ENCODE data around the gene CFAP77. TPM values are rescaled to one million over a fixed set of nuclear protein-coding genes. Genes with fewer than 3 reads are reported as not detected.

Gene CFAP77
- total RNA-seq, 1 donor from 2014 or later, result 1.8 TPM

DNA sequence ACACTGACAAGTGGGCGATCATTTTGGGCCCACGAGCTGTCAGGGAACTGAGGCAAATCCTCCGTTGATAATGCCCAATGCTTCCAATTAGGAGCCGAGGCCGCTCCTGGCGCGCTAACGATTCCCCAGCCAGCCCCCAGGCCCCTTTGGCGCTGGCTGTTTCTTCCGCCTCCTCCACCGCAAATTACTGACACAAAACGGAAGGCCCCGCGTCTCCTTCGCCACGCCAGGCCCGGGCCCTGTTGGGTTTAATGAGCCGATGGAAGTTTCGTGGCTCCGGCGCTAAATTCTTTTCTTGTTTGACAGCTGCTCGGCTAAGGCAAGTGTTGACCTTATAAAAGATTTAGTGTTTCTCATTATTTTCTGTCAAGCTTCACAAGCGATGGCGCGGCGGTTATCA is 146.7 kb downstream of the CFAP77 start:
- H3K4me3 Mint-ChIP-seq, result no peak overlapping the region
- H3K79me2 ChIP-seq (ENCODE audit: low read depth), result no peaks in the 10 kb centered on the region
- H3K9ac ChIP-seq, result no peak overlapping the region
- no peak for TF ChIP-seq CTCF (IDR thresholded peaks at IDR 0.05)
- TF ChIP-seq EZH2 (IDR thresholded peaks at IDR 0.05), result no peak
- no peak for TF ChIP-seq EZH2phosphoT487 (IDR thresholded peaks at IDR 0.05)
- H3K36me3 Mint-ChIP-seq, result peaks cover 1% of the 10 kb centered on the region
- peaks cover 50% of the 10 kb centered on the region for H3K4me1 ChIP-seq
- H3K4me2 ChIP-seq, result peak overlapping the region; percentile 73
- H3K27me3 Mint-ChIP-seq (ENCODE audit: insufficient read depth, low read depth), result peaks cover 9% of the 10 kb centered on the region
- peak overlapping the region; percentile 24 for H3K4me3 ChIP-seq
- peak; percentile 74 for DNase-seq (ENCODE audit: low spot score)
- H3K36me3 ChIP-seq, result no peaks in the 10 kb centered on the region
- no peaks in the 10 kb centered on the region for H3K9me3 Mint-ChIP-seq
- peaks cover 38% of the 10 kb centered on the region for H3F3A ChIP-seq (ENCODE audit: low read depth)
- no peaks in the 10 kb centered on the region for H4K20me1 ChIP-seq (ENCODE audit: low read depth)
- no peak overlapping the region for H3K27ac Mint-ChIP-seq
- H3K9me3 ChIP-seq (ENCODE audit: low read depth), result no peaks in the 10 kb centered on the region
- H3K4me1 Mint-ChIP-seq, result peaks cover 49% of the 10 kb centered on the region
- no peaks in the 10 kb centered on the region for H3K27me3 ChIP-seq
- peak overlapping the region; percentile 73 for H3K27ac ChIP-seq
- H2AFZ ChIP-seq (replicated peaks), result no peak overlapping the region

DNA sequence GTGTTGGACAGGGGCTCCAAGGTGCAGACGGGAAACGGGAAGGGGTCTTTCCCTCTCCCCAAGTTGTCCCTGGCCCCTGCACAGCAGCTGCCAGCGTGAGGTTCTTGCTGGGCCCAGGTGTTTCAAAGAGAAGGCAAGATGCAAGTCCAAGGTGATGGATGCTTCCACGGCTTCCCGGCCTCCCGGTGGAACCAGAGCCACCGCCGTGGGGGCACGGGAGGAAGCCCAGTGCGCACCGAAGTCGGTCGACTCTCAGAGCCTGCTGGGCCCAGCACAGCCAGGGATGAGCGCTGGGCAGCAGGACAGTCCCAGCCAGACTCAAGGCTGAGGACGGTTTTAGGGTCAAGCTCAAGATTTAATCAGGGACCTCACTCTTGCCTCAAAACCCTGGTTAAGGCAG is 147.1 kb downstream of the CFAP77 start:
- H3K9ac ChIP-seq, result no peak overlapping the region
- H3K9me3 ChIP-seq (ENCODE audit: low read depth), result no peaks in the 10 kb centered on the region
- no peaks in the 10 kb centered on the region for H3K79me2 ChIP-seq (ENCODE audit: low read depth)
- H3K27me3 ChIP-seq, result no peaks in the 10 kb centered on the region
- no peak for TF ChIP-seq CTCF (IDR thresholded peaks at IDR 0.05)
- no peak for TF ChIP-seq EZH2phosphoT487 (IDR thresholded peaks at IDR 0.05)
- no peak for TF ChIP-seq EZH2 (IDR thresholded peaks at IDR 0.05)
- H3K36me3 ChIP-seq, result no peaks in the 10 kb centered on the region
- H3K27ac Mint-ChIP-seq, result no peak overlapping the region
- peaks cover 49% of the 10 kb centered on the region for H3K4me1 Mint-ChIP-seq
- H3K4me2 ChIP-seq, result peak overlapping the region; percentile 73
- H3K27ac ChIP-seq, result no peak overlapping the region
- no peak overlapping the region for H3K4me3 ChIP-seq
- peaks cover 1% of the 10 kb centered on the region for H3K36me3 Mint-ChIP-seq
- peaks cover 50% of the 10 kb centered on the region for H3K4me1 ChIP-seq
- H3F3A ChIP-seq (ENCODE audit: low read depth), result peaks cover 38% of the 10 kb centered on the region
- no peak overlapping the region for H2AFZ ChIP-seq (replicated peaks)
- no peaks in the 10 kb centered on the region for H3K9me3 Mint-ChIP-seq
- H3K27me3 Mint-ChIP-seq (ENCODE audit: insufficient read depth, low read depth), result peaks cover 9% of the 10 kb centered on the region
- no peak overlapping the region for H3K4me3 Mint-ChIP-seq
- no peak for DNase-seq (ENCODE audit: low spot score)
- no peaks in the 10 kb centered on the region for H4K20me1 ChIP-seq (ENCODE audit: low read depth)

GRCh38 chr9:132559711-132560110 is 149.7 kb downstream of the CFAP77 start:
- Histone ChIP-seq H3K27ac (no peak overlapping the region), H3K9me3 (ENCODE audit: low read depth) (no peaks in the 10 kb centered on the region), H3K4me2 (no peak overlapping the region), H3K9ac (no peak overlapping the region), H3K36me3 (no peaks in the 10 kb centered on the region), H3K27me3 (no peaks in the 10 kb centered on the region), H2AFZ (replicated peaks) (no peak overlapping the region), H3K4me3 (no peak overlapping the region), H3K4me1 (peaks cover 52% of the 10 kb centered on the region), H3K79me2 (ENCODE audit: low read depth) (no peaks in the 10 kb centered on the region), H4K20me1 (ENCODE audit: low read depth) (no peaks in the 10 kb centered on the region), H3F3A (ENCODE audit: low read depth) (peaks cover 38% of the 10 kb centered on the region)
- Mint-ChIP-seq H3K9me3 (no peaks in the 10 kb centered on the region), H3K36me3 (peaks cover 1% of the 10 kb centered on the region), H3K4me3 (no peak overlapping the region), H3K27me3 (ENCODE audit: insufficient read depth, low read depth) (peaks cover 7% of the 10 kb centered on the region), H3K27ac (no peak overlapping the region), H3K4me1 (peaks cover 49% of the 10 kb centered on the region)
- no peak for TF ChIP-seq EZH2 (IDR thresholded peaks at IDR 0.05)
- no peak for TF ChIP-seq EZH2phosphoT487 (IDR thresholded peaks at IDR 0.05)
- no peak for TF ChIP-seq CTCF (IDR thresholded peaks at IDR 0.05)
- no peak for DNase-seq (ENCODE audit: low spot score)

Measured in neural progenitor cell (in vitro differentiated cells).